HG02973 (cell line): ENCODE data around the gene PRDM15.
"Not testable (repeated sequence)": the region's sequence is repeated elsewhere in the genome, so short reads cannot be mapped to it uniquely, and the experiment has no call there.

ENCODE experiments used
- ATAC-seq: cut with Tn5 transposase; IDR thresholded peaks from one replicate; pipeline ENCODE4 v1.9.1; 2021; ENCODE audit warnings: moderate library complexity; ENCODE audit not compliant: unreplicated experiment

The PRDM15 gene

DNA sequence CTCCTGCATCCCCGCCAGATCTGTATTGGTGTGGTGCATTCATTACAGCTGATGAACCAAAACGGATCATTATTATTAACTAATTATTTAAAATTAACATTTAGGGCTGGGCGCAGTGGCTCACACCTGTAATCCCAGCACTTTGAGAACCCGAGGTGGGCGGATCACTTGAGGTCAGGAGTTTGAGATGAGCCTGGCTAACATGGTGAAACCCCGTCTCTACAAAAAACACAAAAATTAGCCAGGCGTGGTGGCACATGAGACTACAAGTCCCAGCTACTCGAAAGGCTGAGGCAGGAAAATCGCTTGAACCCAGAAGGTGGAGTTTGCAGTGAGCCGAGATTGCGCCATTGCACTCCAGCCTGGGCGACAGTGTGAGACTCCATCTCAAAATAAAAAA lies 93.9 kb downstream of the PRDM15 start:
- not testable (repeated sequence) for ATAC-seq

DNA sequence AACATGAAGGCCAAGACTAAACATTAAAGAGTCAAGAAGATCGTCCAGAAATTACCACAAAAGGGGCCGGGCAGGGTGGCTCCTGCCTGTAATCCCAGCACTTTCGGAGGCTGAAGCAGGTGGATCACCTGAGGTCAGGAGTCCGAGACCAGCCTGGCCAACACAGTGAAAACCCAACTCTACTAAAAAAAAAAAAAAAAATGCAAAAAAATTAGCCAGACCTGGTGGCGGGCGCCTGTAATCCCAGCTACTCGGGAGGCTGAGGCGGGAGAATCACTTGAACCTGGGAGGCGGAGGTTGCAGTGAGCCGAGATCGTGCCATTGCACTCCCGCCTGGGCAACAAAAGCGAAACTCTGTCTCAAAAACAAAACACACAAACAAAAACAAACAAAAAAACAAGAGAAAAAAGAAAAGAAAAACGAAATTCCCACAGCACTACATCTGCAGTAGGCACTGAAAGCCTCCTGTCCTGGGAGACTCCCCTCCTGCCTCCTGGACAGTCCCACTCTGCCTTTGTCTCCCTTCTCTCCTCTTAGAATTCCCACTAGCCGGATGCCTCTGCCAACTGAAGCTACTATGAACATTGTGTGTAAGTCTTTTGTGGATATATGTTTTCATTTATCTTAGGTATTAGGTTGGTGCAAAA lies 94.6 kb downstream of the PRDM15 start:
- ATAC-seq, result no peak

DNA sequence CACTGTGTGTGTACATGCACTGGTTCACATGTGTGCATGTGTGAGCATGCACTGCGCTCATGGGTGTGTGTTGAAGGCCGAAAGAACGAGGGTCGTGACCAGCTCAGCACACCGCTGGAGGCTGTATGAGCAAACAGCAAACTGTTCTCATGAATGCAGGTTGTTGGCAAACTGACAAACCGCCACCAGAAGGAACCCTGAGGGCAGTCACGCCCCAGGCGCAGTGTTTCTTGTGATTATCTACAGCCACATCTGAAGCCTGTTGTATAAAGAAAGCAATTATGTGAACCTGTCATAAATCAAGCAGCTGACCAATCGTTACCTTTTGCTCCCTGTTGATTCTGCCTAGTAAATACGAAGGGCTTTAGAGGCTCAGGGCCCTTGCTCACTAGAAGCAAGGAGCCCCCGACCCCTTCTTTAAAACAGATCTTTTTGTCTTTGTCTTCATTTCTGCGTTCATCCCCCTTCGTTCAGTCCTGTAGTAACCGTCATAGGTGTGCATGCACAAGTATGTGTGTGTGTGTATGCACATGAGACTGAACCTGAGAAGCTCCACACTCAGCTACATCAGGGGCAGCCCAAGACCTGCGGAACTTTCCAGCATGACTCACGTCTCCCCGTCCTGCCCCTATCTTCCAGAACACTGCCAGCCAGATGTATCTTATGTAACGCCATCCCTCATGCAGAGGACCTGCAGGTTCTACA lies 95.5 kb downstream of the PRDM15 start:
- ATAC-seq, result no peak

DNA sequence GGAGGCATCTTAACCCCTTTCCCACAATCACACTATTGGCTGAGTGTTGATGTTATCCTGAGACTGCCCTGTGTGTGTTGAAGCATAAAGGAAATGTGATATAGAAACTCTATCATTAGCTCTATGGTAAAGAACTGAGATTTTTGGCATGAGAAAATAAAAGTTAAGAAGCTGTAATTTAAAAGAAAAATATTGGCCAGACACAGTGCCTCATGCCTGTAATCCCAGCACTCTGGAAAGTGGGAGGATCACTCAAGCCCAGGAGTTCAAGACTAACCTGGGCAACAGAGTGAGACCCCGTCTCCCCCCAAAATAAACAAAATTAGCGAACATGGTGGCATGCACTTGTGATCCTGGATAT lies 98.1 kb downstream of the PRDM15 start:
- no peak for ATAC-seq

DNA sequence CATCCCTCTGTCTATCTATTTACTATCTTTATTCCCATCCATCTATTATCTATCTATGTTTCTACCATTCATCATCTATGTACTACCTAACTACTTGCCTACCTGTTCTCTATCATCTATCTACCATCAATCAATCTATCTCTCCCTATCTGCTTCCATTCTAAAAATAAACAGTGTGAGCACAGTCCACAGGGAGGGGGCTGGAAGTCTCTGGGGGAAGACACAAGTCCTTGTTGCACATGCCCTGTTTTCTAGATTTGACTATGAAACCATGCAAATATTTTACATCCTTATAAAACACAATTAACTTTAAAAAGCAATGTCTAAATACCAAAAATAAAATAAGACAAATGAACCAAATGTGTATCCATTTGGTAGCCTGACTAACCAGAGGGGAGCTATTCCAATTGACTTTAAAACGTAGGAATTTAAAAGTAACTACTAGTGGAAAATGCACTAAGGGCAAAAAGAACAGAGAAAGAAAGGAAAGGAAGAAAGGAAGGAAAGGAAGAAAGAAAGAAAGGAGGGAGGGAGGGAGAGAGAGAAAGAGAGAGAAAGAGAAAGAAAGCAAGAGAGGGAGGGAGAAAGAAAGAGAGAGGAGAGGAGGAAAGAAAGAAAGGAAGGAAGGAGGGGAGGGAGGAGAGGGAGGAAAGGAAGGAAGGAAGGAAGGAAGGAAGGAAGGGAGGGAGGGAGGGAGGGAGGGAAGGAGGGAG lies 98.7 kb downstream of the PRDM15 start:
- no peak for ATAC-seq

DNA sequence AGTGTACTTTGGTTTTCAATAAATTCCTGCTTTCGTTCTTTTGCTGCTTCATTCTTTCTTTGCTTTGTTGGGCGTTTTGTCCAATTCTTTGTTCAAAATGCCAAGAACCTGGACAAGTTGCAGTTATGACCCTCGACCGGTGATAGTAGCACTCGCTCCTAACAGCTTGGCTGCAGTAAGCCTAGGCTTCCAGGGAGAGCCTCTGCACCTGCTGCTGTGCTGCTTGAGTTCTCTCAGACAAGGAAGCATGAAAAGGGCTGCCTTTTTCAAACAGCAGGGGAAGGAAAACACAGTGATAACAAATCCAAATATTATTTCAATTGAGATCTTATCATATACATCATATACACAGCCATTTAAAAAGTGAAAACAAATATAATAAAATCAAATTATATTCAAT lies 99.5 kb downstream of the PRDM15 start:
- no peak for ATAC-seq

DNA sequence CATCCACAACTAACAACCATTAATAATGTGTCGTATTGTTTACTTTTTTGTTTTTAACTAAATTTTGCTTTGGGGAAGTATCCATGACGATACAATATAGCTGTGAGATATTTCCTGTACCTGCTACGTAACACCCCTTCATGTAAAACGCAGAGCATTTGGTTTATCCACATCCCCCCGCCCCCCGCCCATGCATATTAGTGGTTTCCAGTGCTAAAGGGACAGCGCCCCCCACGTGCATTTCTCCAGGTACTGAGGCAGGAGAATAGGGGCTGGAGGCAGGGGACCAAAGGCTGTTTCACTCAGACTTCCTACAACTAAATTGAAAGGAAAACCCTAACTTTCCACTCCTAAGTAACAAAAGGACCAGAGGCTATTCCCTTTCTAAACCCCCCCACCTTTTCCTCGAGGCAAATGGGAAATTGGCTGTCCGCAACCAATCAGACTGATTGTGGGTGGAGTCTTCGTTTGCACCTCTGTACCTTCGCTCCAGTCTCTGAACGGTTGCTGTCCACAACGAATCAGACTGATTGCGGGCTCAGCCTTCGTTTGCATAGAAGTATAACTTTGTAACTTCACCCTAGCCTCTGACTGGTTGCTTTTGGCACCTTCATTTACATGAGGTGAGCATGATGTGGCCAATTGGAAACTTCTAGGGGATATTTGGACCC lies 100.1 kb downstream of the PRDM15 start:
- ATAC-seq, result no peak

DNA sequence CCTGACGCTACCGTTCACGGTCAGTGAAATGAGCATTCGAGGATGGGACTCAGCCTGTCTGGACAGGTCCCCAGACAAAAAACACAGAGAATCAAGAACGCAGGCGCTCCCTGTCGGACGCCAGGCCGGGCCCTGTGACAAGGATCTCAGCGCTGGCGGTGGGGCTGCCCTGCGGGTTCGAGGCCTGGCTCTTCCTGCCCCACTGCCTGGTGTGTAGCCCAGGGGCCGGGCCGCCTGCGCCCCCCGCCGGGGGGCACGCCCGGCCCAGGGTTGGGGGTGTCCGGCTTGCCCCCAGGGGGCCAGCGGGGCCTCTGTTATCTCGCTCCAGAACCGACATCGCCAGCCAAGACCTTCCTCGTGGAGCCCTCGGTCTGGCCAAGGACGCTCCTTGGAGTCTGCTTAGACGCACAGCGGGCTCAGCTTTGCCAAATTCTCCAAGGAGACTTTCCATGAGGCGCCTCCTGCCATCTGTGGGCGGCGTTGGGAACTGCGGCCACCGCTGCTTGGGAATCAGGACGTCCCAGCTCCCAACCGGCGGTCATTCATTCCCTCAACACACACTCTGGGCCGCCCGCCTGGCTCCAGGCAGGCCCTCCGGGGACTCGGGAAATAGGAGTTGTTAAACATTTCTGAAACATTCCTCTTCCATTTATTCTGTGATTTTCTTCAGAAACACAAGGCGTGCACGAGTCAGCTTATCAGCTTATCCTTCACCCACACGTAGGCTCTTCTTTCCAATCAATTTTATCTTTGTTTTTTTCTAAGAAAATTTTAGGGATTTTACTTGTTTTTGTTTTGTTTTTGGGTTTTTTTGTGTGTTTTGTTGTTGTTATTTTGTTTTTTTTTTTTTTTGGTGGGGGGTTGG lies 101.0 kb downstream of the PRDM15 start:
- no peak for ATAC-seq

DNA sequence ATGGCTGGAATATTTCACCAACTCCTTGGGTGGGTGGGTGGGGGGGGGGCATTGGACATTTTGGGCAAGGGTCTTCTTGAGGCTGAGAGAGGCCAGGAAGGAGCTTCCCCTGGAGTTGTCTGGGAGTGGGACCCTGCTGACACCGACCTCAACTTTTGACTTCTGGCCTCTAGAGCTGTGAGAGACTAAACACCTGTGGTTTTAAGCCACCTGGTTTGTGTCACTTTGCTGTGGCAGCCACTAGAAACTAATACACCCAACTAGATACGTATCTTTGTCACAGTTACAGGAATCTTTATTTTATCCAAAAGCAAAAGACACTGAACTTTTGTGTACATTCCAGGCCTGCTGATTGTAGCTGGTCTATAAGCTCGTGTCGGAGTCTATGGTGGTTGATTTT lies 102.4 kb downstream of the PRDM15 start:
- ATAC-seq, result no peak

DNA sequence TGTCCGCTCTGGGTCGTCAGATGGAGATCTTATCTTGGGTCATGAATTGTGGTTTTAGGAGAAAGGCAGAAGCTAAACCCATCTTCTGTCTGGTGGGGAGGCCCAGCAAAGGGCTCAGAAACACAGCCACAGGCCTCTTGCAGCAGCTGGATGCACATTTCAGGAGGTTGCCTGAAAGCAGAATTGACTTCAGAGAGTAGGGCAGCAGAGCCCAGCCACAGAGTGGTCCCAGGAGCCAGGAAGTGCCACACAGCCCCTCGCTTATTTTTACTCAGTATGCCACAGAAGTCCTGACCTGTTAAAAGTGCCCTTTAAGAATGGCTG lies 104.0 kb downstream of the PRDM15 start:
- ATAC-seq, result no peak

DNA sequence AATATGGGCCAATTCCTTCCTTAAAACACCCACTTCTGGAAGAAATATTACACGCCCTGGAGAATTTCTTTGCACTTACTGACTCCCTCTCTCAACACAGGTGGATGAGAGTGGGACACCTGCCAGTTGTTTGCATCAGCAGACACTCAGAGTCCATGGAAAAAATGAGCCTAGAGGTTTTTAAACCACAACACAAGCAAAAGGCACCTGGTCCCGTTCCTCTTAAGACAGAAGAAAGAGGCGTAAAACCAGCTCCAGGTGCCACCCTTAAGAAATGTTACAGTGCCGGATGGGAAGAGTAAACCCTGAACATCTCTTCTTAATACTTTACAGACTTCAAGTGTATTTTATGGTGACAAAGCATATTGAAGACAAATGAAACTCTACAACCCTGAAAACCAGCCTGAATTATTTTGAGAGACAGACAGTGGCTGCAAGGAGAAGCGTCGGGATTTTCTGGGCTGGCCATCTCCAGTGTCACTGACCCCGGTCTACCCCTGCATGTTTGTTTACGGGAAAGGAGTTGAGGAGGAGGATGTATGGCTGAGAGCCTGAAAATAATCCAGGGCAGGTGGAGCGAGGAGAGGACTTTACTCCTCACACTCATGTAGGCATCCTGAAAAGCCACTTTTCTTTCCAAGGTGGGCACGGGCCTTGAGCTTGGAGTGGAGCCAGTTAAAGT lies 104.5 kb downstream of the PRDM15 start:
- ATAC-seq, result no peak

DNA sequence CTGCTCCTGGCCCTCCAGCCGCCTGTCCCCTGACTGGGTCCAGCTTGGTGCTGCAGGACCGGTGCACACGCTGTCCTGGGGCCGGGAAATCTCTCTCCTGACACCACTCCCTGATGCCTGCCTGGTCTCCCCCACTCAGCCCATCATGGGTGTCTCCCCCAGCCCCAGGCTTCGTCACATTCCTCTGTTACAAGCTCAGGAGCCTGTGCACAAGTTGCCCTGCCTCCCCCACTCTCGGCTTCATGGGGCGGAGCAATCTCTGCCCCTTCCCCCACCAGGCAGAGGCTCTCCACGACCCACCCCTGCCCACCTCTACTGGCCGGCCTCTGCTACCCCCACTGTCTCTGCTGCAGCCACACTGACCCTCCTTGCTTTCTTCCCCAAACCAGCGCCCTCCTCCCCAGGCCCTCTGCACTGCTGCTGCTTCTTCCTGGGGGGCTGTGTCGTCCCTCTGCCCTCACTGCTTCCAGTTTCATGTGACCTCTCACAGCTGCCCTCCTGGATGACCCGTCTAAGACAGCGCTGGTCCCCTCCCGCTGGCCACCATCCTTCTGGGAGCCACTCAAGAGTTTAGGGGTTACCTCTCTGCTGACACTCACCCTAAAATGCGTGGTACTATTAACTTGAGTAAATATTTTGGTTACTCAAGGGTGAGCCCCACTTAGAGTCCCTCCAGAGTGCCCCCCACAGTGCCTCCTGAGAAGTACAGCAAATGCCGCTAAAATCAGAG lies 106.6 kb downstream of the PRDM15 start:
- no peak for ATAC-seq

DNA sequence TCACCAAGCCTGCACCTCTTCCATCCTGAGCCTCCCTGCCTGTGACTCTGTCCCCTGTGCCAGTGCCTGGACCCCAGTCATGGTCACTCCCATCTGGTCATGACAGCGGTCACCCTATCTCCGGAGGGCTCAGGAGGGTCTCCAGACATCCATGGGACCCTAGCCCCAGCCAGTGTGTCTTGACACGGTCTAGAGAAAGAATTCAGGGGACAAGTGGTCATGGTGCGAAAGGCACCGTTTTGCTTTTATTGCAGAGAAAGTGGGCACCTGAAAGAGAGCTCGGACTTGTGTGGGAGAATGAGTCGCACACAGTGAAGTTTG lies 107.6 kb downstream of the PRDM15 start:
- ATAC-seq, result no peak

DNA sequence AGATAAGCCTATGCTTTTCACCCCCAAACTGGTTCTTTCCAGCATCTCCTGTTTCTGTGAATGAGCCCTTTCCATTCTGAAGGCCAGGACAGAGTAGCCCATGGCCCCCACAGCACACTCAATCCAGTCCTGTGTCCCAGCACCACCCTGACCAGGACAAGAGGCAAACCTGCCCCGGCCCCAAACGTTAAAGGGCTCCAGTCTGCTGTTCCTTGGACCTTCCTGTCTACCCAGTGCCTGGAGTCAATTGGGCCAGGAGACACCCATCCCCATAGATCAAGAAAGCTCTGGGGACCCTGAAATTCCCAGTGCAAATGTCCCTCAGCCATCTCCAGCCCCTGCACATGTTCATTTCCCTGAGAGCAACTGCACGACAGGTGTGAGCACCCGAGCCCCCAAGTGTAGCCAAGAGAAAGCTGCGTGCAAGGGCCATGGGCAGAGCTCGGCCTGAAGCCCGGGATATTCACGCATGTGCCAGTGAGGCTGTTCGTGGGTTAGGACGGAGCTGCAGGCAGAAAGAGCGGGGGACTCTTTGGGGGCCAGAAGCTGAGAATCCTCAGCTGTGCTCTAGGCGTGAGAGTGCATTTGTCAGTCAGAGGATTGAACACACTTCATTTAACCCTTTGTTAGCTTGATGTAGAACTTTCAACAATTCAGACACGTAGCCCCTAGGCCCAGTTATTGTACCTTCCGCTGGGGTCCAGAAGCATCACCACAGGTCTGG lies 108.1 kb downstream of the PRDM15 start:
- ATAC-seq, result no peak

DNA sequence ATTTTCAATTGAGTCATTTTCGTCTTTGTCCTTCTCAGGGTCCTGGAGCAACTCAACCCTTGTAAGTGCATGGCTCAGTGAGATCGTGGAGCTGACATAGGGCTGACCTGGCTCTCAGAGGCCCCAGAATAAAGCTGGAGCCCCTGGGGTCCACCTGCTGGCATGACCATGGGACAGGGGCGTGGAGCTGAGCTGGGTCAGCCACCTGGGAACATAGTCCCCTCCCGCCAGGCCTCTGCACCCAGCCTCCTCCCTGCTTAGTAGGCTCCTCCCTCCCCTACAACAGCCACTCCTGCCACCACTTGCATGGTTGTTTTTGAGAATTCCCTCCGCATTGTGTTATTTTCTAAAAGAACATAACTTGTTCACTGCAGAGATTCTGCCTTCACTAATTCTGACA lies 109.2 kb downstream of the PRDM15 start:
- ATAC-seq, result no peak

DNA sequence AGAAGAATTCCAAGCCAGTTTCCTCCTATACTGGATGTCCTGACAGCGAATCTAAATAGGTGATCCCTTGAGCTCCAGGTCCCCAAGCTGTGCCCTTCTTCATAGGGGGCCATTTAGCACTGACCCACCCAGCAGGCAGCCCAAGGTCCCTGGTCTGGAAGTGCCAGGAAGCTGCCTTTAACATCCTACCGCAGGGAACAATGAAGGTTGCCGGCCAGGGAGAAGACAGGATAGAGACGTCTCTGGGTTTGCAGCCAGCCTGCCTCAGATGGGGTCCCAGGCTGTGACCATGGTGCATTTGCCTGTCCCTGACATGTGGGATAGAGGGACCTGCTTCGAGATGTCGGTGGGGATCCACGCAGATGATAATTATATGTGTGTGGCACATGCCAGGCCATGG lies 109.6 kb downstream of the PRDM15 start:
- ATAC-seq, result no peak

DNA sequence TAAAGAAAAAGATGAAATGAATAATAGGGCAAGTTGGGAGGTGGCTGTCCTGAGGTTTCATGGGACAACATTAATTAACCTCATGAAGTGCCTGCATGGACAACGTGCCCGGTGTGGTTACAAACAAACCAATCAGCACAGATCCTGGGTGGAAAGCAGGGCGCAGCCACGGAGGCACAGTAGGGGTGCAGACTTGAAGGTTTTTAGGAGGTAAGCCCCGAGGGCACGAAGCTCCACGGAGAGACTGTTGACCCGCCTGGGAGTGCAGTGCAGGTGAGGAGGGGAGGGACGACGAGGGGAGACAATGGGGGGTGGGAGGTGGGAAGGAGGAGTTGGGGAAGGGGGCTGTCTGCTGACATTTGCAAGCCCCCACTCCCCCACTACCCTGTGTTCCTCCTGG lies 110.0 kb downstream of the PRDM15 start:
- ATAC-seq, result no peak

DNA sequence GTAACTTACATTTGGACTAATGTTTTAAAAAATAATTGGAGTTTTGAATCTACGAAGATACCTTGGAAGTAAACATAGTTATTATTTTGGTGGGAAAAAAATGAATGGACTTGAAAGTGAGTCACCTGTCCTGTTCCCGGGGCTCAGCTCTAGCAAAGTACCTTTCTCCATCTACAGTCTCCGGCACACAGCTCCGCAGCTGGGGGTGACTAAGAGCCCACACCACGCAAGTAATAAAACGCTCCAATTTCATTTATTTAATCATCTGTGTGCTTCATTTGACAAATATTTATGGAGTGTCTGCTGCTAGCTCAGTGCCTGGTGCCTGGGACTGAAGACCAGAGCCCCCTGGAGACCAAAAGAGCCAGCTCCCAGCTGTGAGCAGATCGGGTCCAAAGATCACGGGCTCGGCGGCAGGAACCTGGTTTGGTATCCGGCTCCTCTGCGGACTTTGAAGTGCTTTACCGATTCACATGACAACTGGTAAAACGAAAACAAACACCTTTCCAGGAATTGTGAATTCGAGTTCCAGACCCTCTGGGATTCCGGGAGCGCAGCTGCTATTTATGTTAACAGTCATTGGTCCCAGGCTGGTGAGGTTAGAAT lies 110.6 kb downstream of the PRDM15 start:
- no peak for ATAC-seq
